ENCODE data around the gene MIA. TPM values are rescaled to one million over a fixed set of nuclear protein-coding genes. Genes with fewer than 3 reads are reported as not detected.
A peak's percentile ranks its signal among the peaks of the same experiment; 100 is the strongest.
"Not testable (repeated sequence)": the region's sequence is repeated elsewhere in the genome, so short reads cannot be mapped to it uniquely, and the experiment has no call there.

The MIA gene
- total RNA-seq, 2 donors from 2014 or later, result 1.1 to 2.4 TPM

DNA sequence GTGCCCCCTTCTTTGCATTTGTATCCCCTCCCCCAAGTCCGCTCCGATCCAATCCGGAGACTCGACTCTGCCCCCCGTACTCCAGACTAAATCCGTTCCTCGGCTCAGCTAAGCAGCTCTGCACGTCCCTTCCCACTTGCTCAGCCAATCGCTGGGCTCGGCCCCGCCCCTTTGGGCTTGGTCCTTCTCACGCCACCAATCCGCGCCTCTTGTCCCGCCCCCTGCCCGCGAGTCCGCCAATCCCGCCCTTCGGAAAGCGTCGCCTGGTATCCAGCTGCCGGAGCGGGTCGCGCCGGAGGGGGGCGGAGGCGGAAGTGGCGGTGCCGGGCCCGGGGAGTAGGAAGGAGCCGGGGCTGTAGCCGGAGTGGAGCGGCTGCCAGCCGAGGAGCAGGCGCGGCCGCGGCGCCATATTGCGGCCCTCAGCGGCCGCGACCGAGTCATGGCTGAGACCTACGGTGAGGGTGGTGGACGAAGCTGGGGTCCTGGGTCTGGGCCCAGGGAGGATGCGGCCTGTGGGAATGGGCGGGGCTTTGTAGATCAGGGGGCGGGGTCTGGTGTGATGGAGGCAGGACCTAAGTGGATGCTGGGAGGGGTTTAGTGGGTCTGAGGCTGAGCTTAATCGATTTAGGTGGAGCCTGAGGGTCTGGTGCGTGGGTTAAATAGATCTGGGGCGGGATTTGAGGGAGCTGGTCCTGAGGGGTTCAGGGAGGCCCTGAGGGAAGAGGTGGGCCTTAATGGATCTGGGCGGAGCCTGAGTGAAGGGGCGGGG is 2.8 kb downstream of the MIA start, which contains the start of gene RAB4B:
Gene RAB4B, plus strand, starts transcription at position 311 of the 769 bp plus-strand sequence. Its CDS starts 129 bp downstream, at position 440.
- peak; percentile 88 to 89 for ATAC-seq
- Mint-ChIP-seq H3K36me3 (peaks cover 21% of the 10 kb centered on the region), H3K27me3 (no peaks in the 10 kb centered on the region), H3K4me3 (peak within 1 kb of the TSS; percentile 89), H3K27ac (peak within 1 kb of the TSS; percentile 77 to 99), H3K4me1 (ENCODE audit: low read depth in 2 of 2) (peaks cover 55 to 67% of the 10 kb centered on the region in 2 donors), H3K9me3 (no peaks in the 10 kb centered on the region)
- DNase-seq (ENCODE audit: low spot score), result peak; percentile 100

DNA sequence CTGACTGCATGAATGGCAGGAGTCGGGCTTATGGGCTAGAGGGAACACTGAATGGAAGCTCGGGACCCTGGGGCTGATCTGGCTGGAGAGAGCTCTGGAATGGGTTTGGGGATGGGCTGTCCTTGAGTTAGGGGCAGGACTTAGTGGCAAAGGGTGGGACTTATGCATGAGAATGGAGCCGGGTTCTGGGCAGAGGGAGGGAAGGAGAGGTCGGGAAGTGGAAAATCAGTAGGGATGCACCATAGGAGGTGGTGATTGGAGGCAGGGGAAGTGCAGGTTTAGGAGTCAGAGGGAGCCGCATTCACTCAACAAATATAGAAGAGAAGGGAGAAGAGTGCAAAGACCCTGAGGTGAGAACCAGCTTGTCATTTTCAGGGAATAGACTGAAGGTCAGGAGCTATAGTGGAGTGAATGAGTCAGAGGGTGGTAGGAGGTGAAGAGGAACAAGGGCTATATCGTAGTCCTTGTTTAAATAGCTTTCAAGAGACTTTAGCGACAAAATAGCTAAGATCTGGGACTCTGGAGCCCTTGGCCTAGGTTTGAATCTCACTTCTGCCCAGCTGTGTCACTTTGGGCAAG is 3.5 kb downstream of the MIA start:
- Mint-ChIP-seq H3K9me3 (no peaks in the 10 kb centered on the region), H3K27ac (peak overlapping the region; percentile 77 to 99), H3K4me1 (ENCODE audit: low read depth in 2 of 2) (peaks cover 59 to 72% of the 10 kb centered on the region in 2 donors), H3K36me3 (peaks cover 21% of the 10 kb centered on the region), H3K27me3 (no peaks in the 10 kb centered on the region), H3K4me3 (peak overlapping the region; percentile 89)
- DNase-seq (ENCODE audit: low spot score) (no peak), ATAC-seq (no peak)

DNA sequence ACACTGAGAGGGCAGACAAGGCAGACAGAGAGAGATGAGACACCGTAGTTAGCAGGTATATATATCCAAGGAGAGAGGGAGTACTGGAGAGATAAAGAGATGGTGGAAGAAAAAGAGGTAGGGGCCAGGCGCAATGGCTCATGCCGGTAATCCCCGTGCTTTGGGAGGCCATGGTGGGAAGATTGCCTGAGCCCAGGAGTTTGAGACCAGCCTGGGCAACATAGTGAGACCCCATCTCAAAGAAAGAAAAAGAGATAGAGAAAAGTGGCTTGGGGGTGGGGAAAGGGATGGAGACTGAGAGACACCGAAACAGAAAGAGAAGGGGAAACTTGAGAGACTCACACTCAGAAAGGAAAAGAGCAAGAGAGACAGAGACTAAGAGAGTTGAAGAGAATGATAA is 5.3 kb downstream of the MIA start:
- peaks cover 21% of the 10 kb centered on the region for H3K36me3 Mint-ChIP-seq
- peaks cover 53 to 67% of the 10 kb centered on the region in 2 donors for H3K4me1 Mint-ChIP-seq (ENCODE audit: low read depth in 2 of 2)
- peak overlapping the region; percentile 84 to 86 for H3K27ac Mint-ChIP-seq
- H3K9me3 Mint-ChIP-seq, result no peaks in the 10 kb centered on the region
- no peak for ATAC-seq
- H3K27me3 Mint-ChIP-seq, result no peaks in the 10 kb centered on the region
- no peak for DNase-seq (ENCODE audit: low spot score)
- H3K4me3 Mint-ChIP-seq, result peak overlapping the region; percentile 89

DNA sequence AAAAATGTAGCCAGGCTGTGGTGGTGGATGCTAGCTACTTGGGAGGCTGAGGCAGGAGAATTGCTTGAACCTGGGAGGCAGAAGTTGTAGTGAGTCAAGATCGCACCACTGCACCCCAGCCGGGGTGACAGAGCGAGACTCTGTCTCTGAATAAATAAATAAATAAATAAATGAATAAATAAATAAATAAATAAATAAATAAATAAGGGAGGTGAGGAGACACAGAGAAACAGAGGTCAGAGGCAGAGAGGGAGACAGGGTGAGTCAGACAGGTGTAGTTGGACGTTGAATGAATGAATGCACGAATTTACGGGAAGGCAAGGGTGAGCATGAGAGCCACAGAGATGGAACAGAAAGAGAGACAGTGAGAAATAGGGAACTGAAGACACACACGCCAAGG is 5.8 kb downstream of the MIA start:
- H3K27me3 Mint-ChIP-seq, result no peaks in the 10 kb centered on the region
- H3K4me1 Mint-ChIP-seq (ENCODE audit: low read depth in 2 of 2), result peaks cover 52 to 63% of the 10 kb centered on the region in 2 donors
- H3K4me3 Mint-ChIP-seq, result peak overlapping the region; percentile 89
- ATAC-seq, result no peak
- H3K36me3 Mint-ChIP-seq, result peaks cover 21% of the 10 kb centered on the region
- no peak for DNase-seq (ENCODE audit: low spot score)
- H3K9me3 Mint-ChIP-seq, result no peaks in the 10 kb centered on the region
- peak overlapping the region; percentile 84 to 86 for H3K27ac Mint-ChIP-seq

DNA sequence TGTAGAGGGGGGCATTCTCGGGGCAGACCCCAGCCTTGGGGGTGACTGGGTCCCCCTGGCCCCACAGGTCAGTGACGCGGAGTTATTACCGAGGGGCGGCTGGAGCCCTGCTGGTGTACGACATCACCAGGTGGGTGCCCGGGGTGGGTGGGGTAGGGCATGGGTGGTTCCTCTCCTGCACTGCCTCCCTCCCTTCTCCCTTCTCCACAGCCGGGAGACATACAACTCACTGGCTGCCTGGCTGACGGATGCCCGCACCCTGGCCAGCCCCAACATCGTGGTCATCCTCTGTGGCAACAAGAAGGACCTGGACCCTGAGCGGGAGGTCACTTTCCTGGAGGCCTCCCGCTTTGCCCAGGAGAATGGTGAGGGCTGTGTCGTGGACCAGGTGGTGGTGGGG is 8.4 kb downstream of the MIA start:
- no peaks in the 10 kb centered on the region for H3K9me3 Mint-ChIP-seq
- DNase-seq (ENCODE audit: low spot score), result no peak
- no peaks in the 10 kb centered on the region for H3K27me3 Mint-ChIP-seq
- peaks cover 43 to 46% of the 10 kb centered on the region in 2 donors for H3K4me1 Mint-ChIP-seq (ENCODE audit: low read depth in 2 of 2)
- peaks cover 21% of the 10 kb centered on the region for H3K36me3 Mint-ChIP-seq
- H3K27ac Mint-ChIP-seq, result no peak overlapping the region
- no peak overlapping the region for H3K4me3 Mint-ChIP-seq
- ATAC-seq, result no peak

DNA sequence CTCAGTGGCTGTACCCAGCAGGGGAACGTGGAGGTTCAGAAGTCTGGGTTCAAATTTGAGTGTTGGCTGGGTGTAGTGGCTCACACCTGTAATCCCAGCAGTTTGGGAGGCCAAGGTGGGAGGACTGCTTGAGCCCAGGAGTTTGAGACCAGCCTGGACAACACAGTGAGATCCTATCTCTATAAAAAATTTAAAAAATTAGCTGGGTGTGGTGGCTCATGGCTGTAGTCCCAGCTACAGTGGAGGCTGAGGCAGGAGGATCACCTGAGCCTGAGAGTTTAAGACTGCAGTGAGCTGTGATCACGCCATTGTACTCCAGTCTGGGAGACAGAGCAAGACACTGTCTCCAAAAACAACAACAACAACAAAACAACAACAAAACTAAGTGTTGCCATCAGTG is 8.8 kb downstream of the MIA start:
- H3K9me3 Mint-ChIP-seq; ATAC-seq; DNase-seq (ENCODE audit: low spot score); H3K27me3 Mint-ChIP-seq; H3K4me3 Mint-ChIP-seq: not testable (repeated sequence)
- H3K27ac Mint-ChIP-seq, result peak overlapping the region in 1 of 2 donors; percentile 80
- peaks cover 38 to 42% of the 10 kb centered on the region in 2 donors for H3K4me1 Mint-ChIP-seq (ENCODE audit: low read depth in 2 of 2)
- peaks cover 21% of the 10 kb centered on the region for H3K36me3 Mint-ChIP-seq

DNA sequence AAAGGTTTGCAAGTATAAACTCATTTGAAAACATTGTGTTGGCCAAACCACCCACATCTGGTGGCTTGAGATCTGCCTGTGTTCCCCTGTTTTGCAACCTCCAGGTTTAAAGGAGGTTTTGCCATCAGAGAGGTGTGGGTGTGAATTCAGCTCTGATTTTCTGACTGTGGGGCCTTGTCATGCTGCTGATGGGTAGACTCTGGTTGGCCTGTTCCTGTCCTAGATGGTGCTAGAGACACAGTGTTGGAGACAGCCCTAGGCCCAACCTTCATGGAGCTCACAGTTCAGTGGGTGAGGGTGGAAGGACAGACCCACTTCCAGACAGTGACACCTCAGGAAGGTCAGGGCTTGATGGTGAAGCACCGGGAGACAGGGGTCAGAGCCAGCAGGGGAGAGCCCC is 10.2 kb downstream of the MIA start:
- peaks cover 34 to 38% of the 10 kb centered on the region in 2 donors for H3K4me1 Mint-ChIP-seq (ENCODE audit: low read depth in 2 of 2)
- H3K36me3 Mint-ChIP-seq, result peaks cover 22% of the 10 kb centered on the region
- DNase-seq (ENCODE audit: low spot score), result no peak
- H3K27ac Mint-ChIP-seq, result peak overlapping the region; percentile 56 to 80
- no peaks in the 10 kb centered on the region for H3K9me3 Mint-ChIP-seq
- no peaks in the 10 kb centered on the region for H3K27me3 Mint-ChIP-seq
- H3K4me3 Mint-ChIP-seq, result peak overlapping the region; percentile 6
- peak; percentile 76 to 79 for ATAC-seq

DNA sequence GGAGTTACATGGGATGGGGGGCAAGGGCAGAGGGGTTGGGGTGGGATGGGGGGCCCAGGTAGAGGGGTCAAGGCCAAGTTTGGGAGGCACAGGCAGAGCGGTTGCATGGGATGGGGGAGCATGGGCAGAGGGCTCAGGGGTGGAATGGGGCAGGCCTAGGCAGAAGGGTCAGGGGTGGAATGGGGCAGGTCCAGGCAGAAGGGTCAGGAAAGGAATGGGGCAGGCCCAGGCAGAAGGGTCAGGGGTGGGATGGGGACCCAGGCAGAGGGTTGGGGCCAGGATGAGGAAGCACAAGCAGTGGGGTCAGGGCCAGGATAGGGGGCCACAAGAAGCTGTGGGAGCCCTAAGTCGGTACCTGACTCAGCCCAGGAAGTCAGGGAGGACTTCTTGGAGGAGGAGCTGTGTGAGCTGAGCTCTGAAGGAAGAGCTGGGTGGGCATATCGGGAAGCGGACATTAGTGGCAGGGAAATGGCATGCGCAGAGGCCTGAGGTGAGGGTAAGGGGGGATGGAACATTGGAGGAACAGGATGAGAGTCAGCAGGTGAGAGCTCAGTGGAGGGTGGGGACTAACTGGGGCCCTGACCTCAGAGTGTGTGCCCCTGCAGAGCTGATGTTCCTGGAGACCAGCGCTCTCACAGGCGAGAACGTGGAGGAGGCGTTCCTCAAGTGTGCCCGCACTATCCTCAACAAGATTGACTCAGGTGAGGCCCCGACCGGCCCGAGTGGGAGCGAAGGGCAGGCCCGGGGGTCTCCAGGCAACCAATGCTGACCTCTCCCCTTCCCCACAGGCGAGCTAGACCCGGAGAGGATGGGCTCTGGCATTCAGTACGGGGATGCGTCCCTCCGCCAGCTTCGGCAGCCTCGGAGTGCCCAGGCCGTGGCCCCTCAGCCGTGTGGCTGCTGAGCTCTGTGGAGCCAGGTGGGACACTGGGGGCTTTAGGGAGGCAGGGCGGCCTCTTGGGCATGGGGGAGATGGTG is 11.0 kb downstream of the MIA start:
- no peak for DNase-seq (ENCODE audit: low spot score)
- peak overlapping the region; percentile 56 to 80 for H3K27ac Mint-ChIP-seq
- H3K36me3 Mint-ChIP-seq, result peaks cover 14% of the 10 kb centered on the region
- no peaks in the 10 kb centered on the region for H3K9me3 Mint-ChIP-seq
- peaks cover 29 to 34% of the 10 kb centered on the region in 2 donors for H3K4me1 Mint-ChIP-seq (ENCODE audit: low read depth in 2 of 2)
- peak in 1 of 2 donors; percentile 17 for ATAC-seq
- no peaks in the 10 kb centered on the region for H3K27me3 Mint-ChIP-seq
- H3K4me3 Mint-ChIP-seq, result no peak overlapping the region

DNA sequence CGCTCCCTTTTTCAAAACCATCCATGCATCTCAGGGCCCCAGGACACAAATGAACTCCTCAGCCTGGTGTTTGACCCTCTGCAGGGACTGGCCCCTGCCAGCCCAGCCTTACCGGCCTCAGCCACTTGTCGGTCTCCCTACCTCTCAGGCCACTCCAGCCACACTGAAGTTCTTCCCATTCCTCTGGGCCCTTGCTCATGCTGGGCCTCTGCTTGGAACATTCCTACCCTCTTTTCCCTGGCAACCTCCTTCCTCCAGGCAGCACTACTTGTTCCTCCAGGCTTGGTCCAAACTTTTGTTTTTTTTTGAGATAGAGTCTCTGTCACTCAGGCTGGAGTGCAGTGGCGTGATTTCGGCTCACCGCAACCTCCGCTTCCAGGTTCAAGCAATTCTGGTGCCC is 16.0 kb downstream of the MIA start:
- peak overlapping the region; percentile 72 to 80 for H3K27ac Mint-ChIP-seq
- ATAC-seq (no peak), DNase-seq (ENCODE audit: low spot score) (no peak)
- no peaks in the 10 kb centered on the region for H3K9me3 Mint-ChIP-seq
- no peak overlapping the region for H3K4me3 Mint-ChIP-seq
- peaks cover 31 to 32% of the 10 kb centered on the region in 2 donors for H3K4me1 Mint-ChIP-seq (ENCODE audit: low read depth in 2 of 2)
- peaks cover 5% of the 10 kb centered on the region for H3K36me3 Mint-ChIP-seq
- no peaks in the 10 kb centered on the region for H3K27me3 Mint-ChIP-seq

DNA sequence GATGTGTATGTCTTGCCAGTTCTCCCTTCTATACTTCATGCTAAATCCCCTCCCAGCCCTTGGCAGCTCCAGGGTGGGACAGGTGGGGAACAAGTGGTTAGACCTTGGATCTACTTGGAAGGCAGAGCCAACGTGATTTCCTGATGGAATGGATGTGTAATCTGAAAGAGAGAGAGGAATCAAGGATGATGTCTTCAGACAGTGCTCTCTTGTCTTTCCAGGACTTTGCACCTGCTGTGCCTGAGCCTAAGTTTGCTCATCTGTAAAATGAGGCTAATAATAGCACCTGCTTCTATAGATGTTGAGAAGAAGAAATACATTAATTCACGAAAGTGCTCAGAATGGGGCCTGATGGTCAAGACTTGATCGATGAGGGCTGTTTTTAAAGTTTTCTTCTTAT is 16.7 kb downstream of the MIA start:
- peaks cover 32% of the 10 kb centered on the region in 2 donors for H3K4me1 Mint-ChIP-seq (ENCODE audit: low read depth in 2 of 2)
- DNase-seq (ENCODE audit: low spot score) (no peak), ATAC-seq (no peak)
- peak overlapping the region; percentile 72 to 80 for H3K27ac Mint-ChIP-seq
- peaks cover 5% of the 10 kb centered on the region for H3K36me3 Mint-ChIP-seq
- H3K27me3 Mint-ChIP-seq, result no peaks in the 10 kb centered on the region
- H3K4me3 Mint-ChIP-seq, result peak overlapping the region; percentile 61
- no peaks in the 10 kb centered on the region for H3K9me3 Mint-ChIP-seq

DNA sequence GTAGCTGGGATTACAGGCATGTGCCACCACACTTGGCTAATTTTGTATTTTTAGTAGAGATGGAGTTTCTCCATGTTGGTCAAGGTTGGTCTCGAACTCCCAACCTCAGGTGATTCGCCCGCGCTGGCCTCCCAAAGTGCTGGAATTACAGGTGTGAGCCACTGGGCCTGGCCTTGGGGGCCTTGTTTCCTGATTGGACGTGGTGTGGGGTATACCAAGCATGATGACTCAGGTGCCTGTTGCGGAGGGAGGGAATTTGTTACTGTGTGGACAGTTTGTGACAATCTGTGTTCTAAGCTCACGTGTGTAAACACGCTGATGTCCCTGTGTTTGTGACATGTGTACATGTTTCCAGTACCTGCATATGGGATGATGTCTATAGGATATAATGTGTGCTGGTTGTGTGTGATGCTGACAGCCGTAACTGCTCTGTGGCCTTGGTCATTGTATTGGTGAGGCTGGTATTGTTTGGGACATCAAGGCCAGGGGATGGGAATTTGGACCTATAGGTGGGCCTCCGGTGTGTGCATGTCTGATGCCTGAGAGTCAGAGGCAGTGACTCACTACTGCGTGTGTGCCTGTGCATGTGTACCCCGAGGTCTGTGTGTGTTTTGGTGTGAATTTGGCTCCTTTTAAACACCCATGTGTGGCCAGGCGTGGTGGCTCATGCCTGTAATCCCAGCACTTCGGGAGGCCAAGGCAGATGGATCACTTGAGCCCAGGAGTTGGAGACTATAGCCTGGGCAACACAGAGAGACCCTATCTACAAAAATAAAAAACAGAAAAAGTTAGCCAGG is 22.0 kb downstream of the MIA start:
- Mint-ChIP-seq H3K27me3 (no peaks in the 10 kb centered on the region), H3K4me3 (peak overlapping the region; percentile 94), H3K9me3 (no peaks in the 10 kb centered on the region), H3K27ac (peak overlapping the region; percentile 97 to 99), H3K36me3 (peaks cover 14% of the 10 kb centered on the region), H3K4me1 (ENCODE audit: low read depth in 2 of 2) (peaks cover 50 to 52% of the 10 kb centered on the region in 2 donors)
- no peak for ATAC-seq
- no peak for DNase-seq (ENCODE audit: low spot score)

DNA sequence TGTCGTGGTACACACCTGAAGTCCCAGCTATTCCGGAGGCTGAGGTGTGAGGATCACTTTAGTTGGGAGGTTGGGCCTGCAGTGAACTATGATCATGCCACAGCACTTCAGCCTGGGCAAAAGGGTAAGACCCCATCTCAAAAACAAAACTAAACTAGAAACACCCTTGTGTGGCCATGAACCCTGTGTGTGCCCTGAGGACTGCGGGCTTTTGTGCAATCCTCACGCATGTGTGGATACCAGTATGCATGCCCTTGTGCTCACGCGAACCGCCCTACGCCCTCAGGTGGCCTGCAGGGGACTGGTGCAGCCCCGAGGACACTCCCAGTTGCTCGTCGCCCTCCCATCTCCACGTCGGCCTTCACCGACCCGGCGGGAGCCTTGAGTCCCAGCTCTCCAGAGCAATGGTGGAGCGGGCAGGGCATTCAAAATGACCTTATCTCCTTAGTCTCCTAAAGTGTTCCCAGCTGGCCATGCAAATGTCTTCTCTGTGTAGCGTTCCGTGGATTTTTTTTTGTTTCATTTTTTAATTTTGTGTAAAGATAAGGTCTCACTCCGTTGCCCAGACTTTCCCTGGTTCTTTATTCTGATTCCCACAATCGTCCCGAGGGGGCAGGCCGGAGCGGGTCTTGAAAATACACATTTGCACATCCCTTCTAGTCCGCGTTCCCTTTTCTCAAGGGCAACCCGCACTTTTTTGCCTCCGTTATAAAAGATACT is 22.8 kb downstream of the MIA start:
- Mint-ChIP-seq H3K27ac (peak overlapping the region; percentile 97 to 99), H3K9me3 (no peaks in the 10 kb centered on the region), H3K36me3 (peaks cover 16% of the 10 kb centered on the region), H3K4me1 (ENCODE audit: low read depth in 2 of 2) (peaks cover 52% of the 10 kb centered on the region in 2 donors), H3K4me3 (peak overlapping the region; percentile 94), H3K27me3 (no peaks in the 10 kb centered on the region)
- peak; percentile 87 for DNase-seq (ENCODE audit: low spot score)
- peak; percentile 63 for ATAC-seq

Data from natural killer cell treated with Interleukin-12 subunit alpha and Interleukin-12 subunit beta and Interleukin-15 and Interleukin-18, amount 100 ng/mL, for 72 hours (primary cell).